PC-9 (cell line): ENCODE results near the gene TAC3. TPM values are rescaled to one million over a fixed set of nuclear protein-coding genes. Genes with fewer than 3 reads are reported as not detected.
A peak's percentile ranks its signal among the peaks of the same experiment; 100 is the strongest.
"Not testable (repeated sequence)": the region's sequence is repeated elsewhere in the genome, so short reads cannot be mapped to it uniquely, and the experiment has no call there.

Experiments
- BruUV-seq: library from RNA; stranded (reverse); fragments of 400-500 nt; replicated peaks from 2 replicates; lab custom pipeline; 2021; lab: Mats Ljungman, UMichigan
- CTCF ChIA-PET: fragments of 300-600 bp; sonication (Branson Sonifier 250); formaldehyde crosslinking; loops from one replicate; lab custom pipeline; 2022; ENCODE audit warnings: antibody characterized with exemption; lab: Charles Lee
- POLR2A ChIA-PET: fragments of 300-600 bp; sonication (Branson Sonifier 250); formaldehyde crosslinking; loops from one replicate; lab custom pipeline; 2022; ENCODE audit warnings: antibody characterized with exemption; ENCODE audit not compliant: unreplicated experiment; lab: Charles Lee
- DNase-seq, 2 experiments: peaks; one replicate each; pipeline versions ENCODE4 v3.0.0 to v3.0.0-alpha.2; 2015 to 2022; ENCODE audit warnings: mixed read lengths in 1 of 2
- H2AFZ ChIP-seq: fragments of 200-600 bp; sonication (generic); 2 replicates; pipeline ENCODE4 v1.8.1; 2017; ENCODE audit warnings: antibody characterized with exemption
- H3F3A ChIP-seq: fragments of 200-600 bp; sonication (generic); 2 replicates; pipeline ENCODE4 v1.8.1; 2017; ENCODE audit warnings: antibody characterized with exemption, mild to moderate bottlenecking, low read depth; ENCODE audit not compliant: insufficient read depth
- H3K27ac ChIP-seq: fragments of 200-600 bp; sonication (generic); 2 replicates; pipeline ENCODE4 v1.6.1; 2016; ENCODE audit warnings: mixed run types
- H3K27me3 ChIP-seq: fragments of 200-600 bp; sonication (generic); 2 replicates; pipeline ENCODE4 v1.6.1; 2016; ENCODE audit warnings: low read depth, mixed run types; ENCODE audit not compliant: insufficient read depth
- H3K36me3 ChIP-seq: fragments of 200-600 bp; sonication (generic); 2 replicates; pipeline ENCODE4 v1.6.1; 2016; ENCODE audit warnings: low read depth, mixed run types
- H3K4me1 ChIP-seq: fragments of 200-600 bp; sonication (generic); replicated peaks from 2 replicates; pipeline ENCODE4 v1.6.1; 2016; ENCODE audit warnings: mixed run types; ENCODE audit not compliant: insufficient read depth
- H3K4me2 ChIP-seq: fragments of 200-600 bp; sonication (generic); 2 replicates; pipeline ENCODE4 v1.6.1; 2017; ENCODE audit warnings: mixed run types
- H3K4me3 ChIP-seq: fragments of 200-600 bp; sonication (generic); 2 replicates; pipeline ENCODE4 v1.6.1; 2016; ENCODE audit warnings: mixed run types
- H3K79me2 ChIP-seq: fragments of 200-600 bp; sonication (generic); 2 replicates; pipeline ENCODE4 v1.6.1; 2017; ENCODE audit warnings: low read depth, mixed run types
- H3K9me2 ChIP-seq: fragments of 200-600 bp; sonication (generic); 2 replicates; pipeline ENCODE4 v1.8.1; 2017; ENCODE audit warnings: mild to moderate bottlenecking; ENCODE audit not compliant: insufficient read depth
- H3K9me3 ChIP-seq: fragments of 200-600 bp; sonication (generic); 2 replicates; pipeline ENCODE4 v1.8.1; 2016; ENCODE audit warnings: low read depth; ENCODE audit not compliant: insufficient read depth
- H4K20me1 ChIP-seq: fragments of 200-600 bp; sonication (generic); 2 replicates; pipeline ENCODE4 v1.8.1; 2017; ENCODE audit not compliant: insufficient read depth
- EZH2 ChIP-seq: fragments of 200-600 bp; sonication (generic); IDR thresholded peaks from 2 replicates; pipeline ENCODE4 v1.8.0; 2017; ENCODE audit warnings: antibody characterized with exemption, low read depth
- intact Hi-C: fragments of 100-400 bp; cut with micrococcal nuclease; formaldehyde crosslinking; loops from one replicate; pipeline ENCODE4 v1.10.0; 2022; ENCODE audit not compliant: unreplicated experiment
- total RNA-seq: library from RNA; stranded (reverse); gene quantifications from 2 replicates; pipeline ENCODE4 v1.2.3, GENCODE V29; 2021
- TF ChIP-seq, protein P1 (sequence below): fragments of 200-600 bp; sonication (generic); conservative IDR thresholded peaks from 2 replicates; pipeline ENCODE4 v1.6.1; 2017; ENCODE audit warnings: mixed run types, antibody characterized with exemption, mild to moderate bottlenecking, moderate library complexity

The TAC3 gene
- total RNA-seq, 1 experiment from 2014 or later, result not detected

- Histone ChIP-seq H3K4me1 (peaks cover 10% of the 10 kb centered on the region), H3K36me3 (no peaks in the 10 kb centered on the region), H3K79me2 (no peaks in the 10 kb centered on the region), H3K4me2 (no peak overlapping the region), H4K20me1 (no peaks in the 10 kb centered on the region), H2AFZ (no peak overlapping the region), H3K4me3 (no peak overlapping the region), H3K9me3 (no peaks in the 10 kb centered on the region), H3K27ac (no peak overlapping the region), H3K27me3 (peaks cover 13% of the 10 kb centered on the region), H3F3A (no peaks in the 10 kb centered on the region), H3K9me2 (no peaks in the 10 kb centered on the region)
- no TSS peak for BruUV-seq
- TF ChIP-seq, protein P1, sequence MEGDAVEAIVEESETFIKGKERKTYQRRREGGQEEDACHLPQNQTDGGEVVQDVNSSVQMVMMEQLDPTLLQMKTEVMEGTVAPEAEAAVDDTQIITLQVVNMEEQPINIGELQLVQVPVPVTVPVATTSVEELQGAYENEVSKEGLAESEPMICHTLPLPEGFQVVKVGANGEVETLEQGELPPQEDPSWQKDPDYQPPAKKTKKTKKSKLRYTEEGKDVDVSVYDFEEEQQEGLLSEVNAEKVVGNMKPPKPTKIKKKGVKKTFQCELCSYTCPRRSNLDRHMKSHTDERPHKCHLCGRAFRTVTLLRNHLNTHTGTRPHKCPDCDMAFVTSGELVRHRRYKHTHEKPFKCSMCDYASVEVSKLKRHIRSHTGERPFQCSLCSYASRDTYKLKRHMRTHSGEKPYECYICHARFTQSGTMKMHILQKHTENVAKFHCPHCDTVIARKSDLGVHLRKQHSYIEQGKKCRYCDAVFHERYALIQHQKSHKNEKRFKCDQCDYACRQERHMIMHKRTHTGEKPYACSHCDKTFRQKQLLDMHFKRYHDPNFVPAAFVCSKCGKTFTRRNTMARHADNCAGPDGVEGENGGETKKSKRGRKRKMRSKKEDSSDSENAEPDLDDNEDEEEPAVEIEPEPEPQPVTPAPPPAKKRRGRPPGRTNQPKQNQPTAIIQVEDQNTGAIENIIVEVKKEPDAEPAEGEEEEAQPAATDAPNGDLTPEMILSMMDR, result no peak
- no peak for TF ChIP-seq EZH2
- ChIA-PET POLR2A (interaction anchor here (0.7 kb wide), 1 partner anchor 80 kb away, joined by 3 read pairs; no protein-coding TSS in a partner anchor), CTCF (interaction anchor here (0.6 kb wide), 1 partner anchor 386 kb away, joined by 6 read pairs; no protein-coding TSS in a partner anchor)
- intact Hi-C loops, result no loop called here
- DNase-seq, result no peak
Measured at GRCh38 chr12:57019983-57020719, 3.8 kb upstream of the TAC3 start.

- Histone ChIP-seq H3K79me2 (no peaks in the 10 kb centered on the region), H4K20me1 (no peaks in the 10 kb centered on the region), H3K4me3 (no peak overlapping the region), H2AFZ (0 out of 2 replicates have a peak overlapping the region, but pooled peaks have one; percentile 37), H3K4me1 (peaks cover 10% of the 10 kb centered on the region), H3K9me3 (no peaks in the 10 kb centered on the region), H3K4me2 (peak overlapping the region; percentile 26), H3K9me2 (no peaks in the 10 kb centered on the region), H3K27me3 (peaks cover 25% of the 10 kb centered on the region), H3K27ac (peak overlapping the region; percentile 16; the same call in 1 of the 2 replicates), H3F3A (no peaks in the 10 kb centered on the region), H3K36me3 (no peaks in the 10 kb centered on the region)
- TF ChIP-seq EZH2, result no peak
- TF ChIP-seq, protein P1, result no peak
- BruUV-seq, result no TSS peak
- ChIA-PET POLR2A (no interaction called here), CTCF (no interaction called here)
- intact Hi-C loops, result no loop called here
- DNase-seq, result no peak
Measured at GRCh38 chr12:57018906-57019305, 2.6 kb upstream of the TAC3 start.

DNA sequence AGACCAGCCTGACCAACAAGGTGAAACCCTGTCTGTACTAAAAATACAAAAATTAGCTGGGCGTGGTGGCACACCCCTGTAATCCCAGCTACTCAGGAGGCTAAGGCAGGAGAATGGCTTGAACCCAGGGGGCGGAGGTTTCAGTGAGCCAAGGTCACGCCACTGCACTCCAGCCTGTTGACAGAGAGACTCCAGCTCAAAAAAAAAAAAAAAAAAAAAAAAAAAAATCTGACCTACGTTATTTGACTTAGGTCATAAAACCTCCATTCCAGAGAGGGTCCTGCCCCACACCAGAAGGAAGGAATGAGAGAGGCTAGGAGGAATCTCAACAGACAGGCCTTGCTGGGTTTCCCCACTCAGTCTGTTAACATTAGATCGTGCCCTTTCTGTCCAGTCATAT, 2.0 kb upstream of the TAC3 start:
- peak; percentile 23 to 53 for DNase-seq
- H4K20me1 ChIP-seq, intact Hi-C loops, H3F3A ChIP-seq, H2AFZ ChIP-seq, H3K4me3 ChIP-seq, BruUV-seq, H3K9me3 ChIP-seq, H3K9me2 ChIP-seq, H3K36me3 ChIP-seq, H3K79me2 ChIP-seq: not testable (repeated sequence)
- peaks cover 10% of the 10 kb centered on the region for H3K4me1 ChIP-seq
- peaks cover 31% of the 10 kb centered on the region for H3K27me3 ChIP-seq
- POLR2A ChIA-PET, result interaction anchor here (0.6 kb wide), 1 partner anchor 253 kb away, joined by 3 read pairs; no protein-coding TSS in a partner anchor
- H3K27ac ChIP-seq, result 0 out of 2 replicates have a peak overlapping the region, but pooled peaks have one; percentile 16
- peak overlapping the region; percentile 26 for H3K4me2 ChIP-seq
- CTCF ChIA-PET, result interaction anchor here (0.6 to 0.7 kb wide), 5 partner anchors 25 to 513 kb away, joined by 3 to 15 read pairs (median 3); no protein-coding TSS in a partner anchor
